ENCODE results near the gene POLRMT.

Gene POLRMT

GRCh38 chr19:616747-617526 lies 16.4 kb downstream of the POLRMT start:
- no peak for ATAC-seq
- no peak for TF ChIP-seq TOX (CRISPR knock-in tag; IDR thresholded peaks at IDR 0.05; ENCODE audit: borderline replicate concordance)
- TF ChIP-seq ARNTL (CRISPR knock-in tag; IDR thresholded peaks at IDR 0.05; ENCODE audit: borderline replicate concordance, low read depth), result no peak
- no peak for TF ChIP-seq CREB5 (CRISPR knock-in tag; IDR thresholded peaks at IDR 0.05; ENCODE audit: low read depth)
- TF ChIP-seq CSRNP3 (CRISPR knock-in tag; IDR thresholded peaks at IDR 0.05), result no peak
- TF ChIP-seq CSDC2 (CRISPR knock-in tag; IDR thresholded peaks at IDR 0.05), result no peak
- TF ChIP-seq BACH2 (CRISPR knock-in tag; IDR thresholded peaks at IDR 0.05; ENCODE audit: borderline replicate concordance), result no peak
- TF ChIP-seq RARB (CRISPR knock-in tag; IDR thresholded peaks at IDR 0.05), result no peak
- TF ChIP-seq ESRRG (CRISPR knock-in tag; IDR thresholded peaks at IDR 0.05), result no peak
- TF ChIP-seq ZNF565 (CRISPR knock-in tag; conservative IDR thresholded peaks at IDR 0.05; ENCODE audit: low read depth), result no peak

- ATAC-seq, result no peak
Observed at GRCh38 chr19:616062-616700, 17.2 kb downstream of the POLRMT start.

GRCh38 chr19:615619-616018 lies 17.7 kb downstream of the POLRMT start:
- no peak for ATAC-seq
- TF ChIP-seq OSR1 (CRISPR knock-in tag; IDR thresholded peaks at IDR 0.05) (no peak), ZFP30 (CRISPR knock-in tag; IDR thresholded peaks at IDR 0.05) (no peak), ARNTL (CRISPR knock-in tag; IDR thresholded peaks at IDR 0.05; ENCODE audit: borderline replicate concordance, low read depth) (no peak), SNAI2 (CRISPR knock-in tag; IDR thresholded peaks at IDR 0.05) (no peak), ZFP3 (CRISPR knock-in tag; IDR thresholded peaks at IDR 0.05) (no peak), ISL1 (CRISPR knock-in tag; IDR thresholded peaks at IDR 0.05) (no peak), TOX (CRISPR knock-in tag; IDR thresholded peaks at IDR 0.05; ENCODE audit: borderline replicate concordance) (no peak), ZNF565 (CRISPR knock-in tag; conservative IDR thresholded peaks at IDR 0.05; ENCODE audit: low read depth) (no peak), CSRNP3 (CRISPR knock-in tag; IDR thresholded peaks at IDR 0.05) (no peak), ZNF70 (CRISPR knock-in tag; IDR thresholded peaks at IDR 0.05) (no peak), ESRRG (CRISPR knock-in tag; IDR thresholded peaks at IDR 0.05) (no peak), BACH2 (CRISPR knock-in tag; IDR thresholded peaks at IDR 0.05; ENCODE audit: borderline replicate concordance) (no peak)

More at GRCh38 chr19:616062-616700, 17.2 kb downstream of the POLRMT start:
- TF ChIP-seq TSHZ2 (CRISPR knock-in tag; IDR thresholded peaks at IDR 0.05) (no peak), ZNF565 (CRISPR knock-in tag; conservative IDR thresholded peaks at IDR 0.05; ENCODE audit: low read depth) (no peak), TOX (CRISPR knock-in tag; IDR thresholded peaks at IDR 0.05; ENCODE audit: borderline replicate concordance) (no peak), TCF4 (CRISPR knock-in tag; IDR thresholded peaks at IDR 0.05; ENCODE audit: borderline replicate concordance) (no peak), PATZ1 (CRISPR knock-in tag; IDR thresholded peaks at IDR 0.05; ENCODE audit: borderline replicate concordance) (no peak), ESRRG (CRISPR knock-in tag; IDR thresholded peaks at IDR 0.05) (no peak), ZFP3 (CRISPR knock-in tag; IDR thresholded peaks at IDR 0.05) (no peak), RARB (CRISPR knock-in tag; IDR thresholded peaks at IDR 0.05) (no peak)

All from SK-N-SH treated with all-trans-retinoic acid at 6 μM for 48 hours (cell line).